Retinal pigment epithelial cell (primary cell): ENCODE measurements around the gene PPP1R14D.

Experiments
- DNase-seq: peaks from one replicate; pipeline ENCODE4 v3.0.0-alpha.2; 2010; ENCODE audit warnings: low read depth
- H3K4me3 ChIP-seq: 2 replicates; pipeline ENCODE4 v1.5.1; 2011; ENCODE audit warnings: mild to moderate bottlenecking, low read length, control low read depth, moderate library complexity
- TF ChIP-seq, protein P1 (sequence below): conservative IDR thresholded peaks from 2 replicates; pipeline ENCODE4 v1.5.1; 2011; ENCODE audit warnings: low read depth, low read length, control low read depth, inconsistent platforms

Gene PPP1R14D

DNA sequence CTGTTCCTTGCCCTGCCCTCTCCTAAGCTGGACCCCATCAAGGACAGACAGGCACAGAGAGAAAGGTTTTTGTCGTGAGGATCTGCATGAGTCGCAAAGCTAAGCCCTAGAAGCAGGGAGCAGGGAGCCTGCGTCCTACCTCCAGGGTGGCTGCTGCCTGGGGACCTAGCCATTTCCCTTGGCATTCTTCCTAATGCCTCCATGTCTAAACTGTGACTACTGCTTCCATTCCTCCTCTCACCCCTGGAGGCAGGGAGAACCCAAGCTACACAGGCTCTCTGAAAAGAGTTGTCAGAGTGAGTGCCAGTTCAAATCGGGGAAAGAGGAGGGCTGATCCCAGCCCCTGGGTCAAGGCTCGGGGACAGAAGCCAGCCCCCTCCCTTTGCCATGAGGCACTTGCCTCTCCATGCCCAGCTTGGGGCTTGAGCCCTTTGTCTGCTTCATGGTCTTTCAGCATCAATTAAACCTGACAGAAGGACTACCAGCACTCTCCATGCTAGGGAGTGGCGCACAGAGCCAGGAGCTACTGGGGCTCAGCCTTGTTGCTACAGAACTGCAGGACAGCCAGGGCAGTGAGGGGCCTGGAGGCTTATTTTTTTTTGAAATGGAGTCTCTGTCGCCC lies 62.2 kb downstream of the PPP1R14D start:
- H3K4me3 ChIP-seq: no peak overlapping the region
- TF ChIP-seq, protein P1, sequence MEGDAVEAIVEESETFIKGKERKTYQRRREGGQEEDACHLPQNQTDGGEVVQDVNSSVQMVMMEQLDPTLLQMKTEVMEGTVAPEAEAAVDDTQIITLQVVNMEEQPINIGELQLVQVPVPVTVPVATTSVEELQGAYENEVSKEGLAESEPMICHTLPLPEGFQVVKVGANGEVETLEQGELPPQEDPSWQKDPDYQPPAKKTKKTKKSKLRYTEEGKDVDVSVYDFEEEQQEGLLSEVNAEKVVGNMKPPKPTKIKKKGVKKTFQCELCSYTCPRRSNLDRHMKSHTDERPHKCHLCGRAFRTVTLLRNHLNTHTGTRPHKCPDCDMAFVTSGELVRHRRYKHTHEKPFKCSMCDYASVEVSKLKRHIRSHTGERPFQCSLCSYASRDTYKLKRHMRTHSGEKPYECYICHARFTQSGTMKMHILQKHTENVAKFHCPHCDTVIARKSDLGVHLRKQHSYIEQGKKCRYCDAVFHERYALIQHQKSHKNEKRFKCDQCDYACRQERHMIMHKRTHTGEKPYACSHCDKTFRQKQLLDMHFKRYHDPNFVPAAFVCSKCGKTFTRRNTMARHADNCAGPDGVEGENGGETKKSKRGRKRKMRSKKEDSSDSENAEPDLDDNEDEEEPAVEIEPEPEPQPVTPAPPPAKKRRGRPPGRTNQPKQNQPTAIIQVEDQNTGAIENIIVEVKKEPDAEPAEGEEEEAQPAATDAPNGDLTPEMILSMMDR: no peak
- no peak for DNase-seq
